HTERT RPE-1 (cell line): ENCODE measurements around the gene YY1AP1.
"Not testable (repeated sequence)": the region's sequence is repeated elsewhere in the genome, so short reads cannot be mapped to it uniquely, and the experiment has no call there.

Source experiments
- in situ Hi-C: fragments of 300-500 bp; cut with MboI; formaldehyde crosslinking; loops from 4 replicates; pipeline ENCODE4 v1.14.3; 2020; ENCODE audit warnings: low sequenced_read_pairs

The YY1AP1 gene

GRCh38 chr1:155695608-155696007 is 7.0 kb upstream of the YY1AP1 start:
- in situ Hi-C loops, result no loop called here

GRCh38 chr1:155695072-155695471 is 6.5 kb upstream of the YY1AP1 start:
- in situ Hi-C loops, result no loop called here

GRCh38 chr1:155694167-155694566 is 5.6 kb upstream of the YY1AP1 start:
- in situ Hi-C loops, result no loop called here

GRCh38 chr1:155691992-155692528 is 3.5 kb upstream of the YY1AP1 start:
- in situ Hi-C loops, result no loop called here

GRCh38 chr1:155689081-155689607 is 570 bp upstream of the YY1AP1 start, which contains the start of gene DAP3:
DAP3 (plus strand) TSS chr1:155689091; CDS start chr1:155709780, 20,689 bp downstream.
- in situ Hi-C loops, result not testable (repeated sequence)

- in situ Hi-C loops, result not testable (repeated sequence)
Observed at GRCh38 chr1:155687705-155688323, 760 bp downstream of the YY1AP1 start.

- in situ Hi-C loops, result no loop called here
Observed at GRCh38 chr1:155681776-155682175, 6.8 kb downstream of the YY1AP1 start.

- in situ Hi-C loops, result no loop called here
Observed at GRCh38 chr1:155680531-155680930, 8.0 kb downstream of the YY1AP1 start.

- in situ Hi-C loops, result not testable (repeated sequence)
Observed at GRCh38 chr1:155678992-155679391, 9.6 kb downstream of the YY1AP1 start.

- in situ Hi-C loops, result no loop called here
Observed at GRCh38 chr1:155678027-155678426, 10.5 kb downstream of the YY1AP1 start.

GRCh38 chr1:155673003-155673402 is 15.6 kb downstream of the YY1AP1 start:
- in situ Hi-C loops, result no loop called here

GRCh38 chr1:155671750-155672149 is 16.8 kb downstream of the YY1AP1 start:
- in situ Hi-C loops, result no loop called here

GRCh38 chr1:155669233-155670162 is 19.1 kb downstream of the YY1AP1 start:
- in situ Hi-C loops, result no loop called here

- in situ Hi-C loops, result not testable (repeated sequence)
Observed at GRCh38 chr1:155661239-155661638, 27.3 kb downstream of the YY1AP1 start.

- in situ Hi-C loops, result no loop called here
Observed at GRCh38 chr1:155657463-155657862, 31.1 kb downstream of the YY1AP1 start.

- in situ Hi-C loops, result no loop called here
Observed at GRCh38 chr1:155652951-155653350, 35.6 kb downstream of the YY1AP1 start.

- in situ Hi-C loops, result no loop called here
Observed at GRCh38 chr1:155651861-155652661, 36.5 kb downstream of the YY1AP1 start.

- in situ Hi-C loops, result no loop called here
Observed at GRCh38 chr1:155650231-155650757, 38.3 kb downstream of the YY1AP1 start.

- in situ Hi-C loops, result no loop called here
Observed at GRCh38 chr1:155649676-155650075, 38.9 kb downstream of the YY1AP1 start.
